Esophagus muscularis mucosa (tissue), 4 donors: ENCODE measurements around the gene CFD.

Source experiments
- EP300 ChIP-seq: sonication (generic); formaldehyde crosslinking; IDR thresholded peaks from one replicate; pipeline ENCODE4 v1.6.1; 2017; ENCODE audit warnings: antibody characterized with exemption
- POLR2A ChIP-seq: fragments of 450-650 bp; IDR thresholded peaks from one replicate; pipeline ENCODE4 v1.6.1; 2017; ENCODE audit warnings: antibody characterized with exemption, moderate library complexity, mild to moderate bottlenecking, low read depth
- TF ChIP-seq, protein P1 (sequence below), 3 experiments: fragments of 200-600 bp in 2 of 3; fragments of 450-650 bp in 1 of 3; sonication (generic) in 2 of 3; IDR thresholded peaks; one replicate each; pipeline ENCODE4 v1.5.1; 2017 to 2019; ENCODE audit warnings: antibody characterized with exemption in 3 of 3, mild to moderate bottlenecking in 2 of 3, moderate library complexity in 1 of 3

DNA sequence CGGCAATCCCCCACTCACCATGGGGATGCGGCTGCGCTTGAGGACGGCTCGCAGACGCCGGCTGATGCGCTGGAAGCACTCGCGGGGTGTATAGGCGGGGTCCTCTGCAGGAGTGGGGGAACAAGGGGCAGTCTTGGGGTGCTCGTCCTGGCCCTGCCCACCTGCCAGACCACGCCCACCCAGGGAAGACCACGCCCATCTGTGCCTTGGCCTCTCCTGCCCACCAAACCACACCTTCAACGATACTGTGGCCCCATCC lies 40.5 kb downstream of the CFD start:
- TF ChIP-seq, protein P1, sequence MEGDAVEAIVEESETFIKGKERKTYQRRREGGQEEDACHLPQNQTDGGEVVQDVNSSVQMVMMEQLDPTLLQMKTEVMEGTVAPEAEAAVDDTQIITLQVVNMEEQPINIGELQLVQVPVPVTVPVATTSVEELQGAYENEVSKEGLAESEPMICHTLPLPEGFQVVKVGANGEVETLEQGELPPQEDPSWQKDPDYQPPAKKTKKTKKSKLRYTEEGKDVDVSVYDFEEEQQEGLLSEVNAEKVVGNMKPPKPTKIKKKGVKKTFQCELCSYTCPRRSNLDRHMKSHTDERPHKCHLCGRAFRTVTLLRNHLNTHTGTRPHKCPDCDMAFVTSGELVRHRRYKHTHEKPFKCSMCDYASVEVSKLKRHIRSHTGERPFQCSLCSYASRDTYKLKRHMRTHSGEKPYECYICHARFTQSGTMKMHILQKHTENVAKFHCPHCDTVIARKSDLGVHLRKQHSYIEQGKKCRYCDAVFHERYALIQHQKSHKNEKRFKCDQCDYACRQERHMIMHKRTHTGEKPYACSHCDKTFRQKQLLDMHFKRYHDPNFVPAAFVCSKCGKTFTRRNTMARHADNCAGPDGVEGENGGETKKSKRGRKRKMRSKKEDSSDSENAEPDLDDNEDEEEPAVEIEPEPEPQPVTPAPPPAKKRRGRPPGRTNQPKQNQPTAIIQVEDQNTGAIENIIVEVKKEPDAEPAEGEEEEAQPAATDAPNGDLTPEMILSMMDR (IDR thresholded peaks at IDR 0.05): no peak
- TF ChIP-seq POLR2A (no peak), EP300 (no peak)
